Measurements from ENCODE around the gene TRRAP.

GRCh38 chr7:98863601-98864000 is 14.7 kb upstream of the TRRAP start:
- no peak for TF ChIP-seq CTCF (IDR thresholded peaks at IDR 0.05)
- no peak for TF ChIP-seq POLR2AphosphoS5 (IDR thresholded peaks at IDR 0.05)
